GM12878 (cell line): Measurements from ENCODE around the gene COL27A1. TPM values are rescaled to one million over a fixed set of nuclear protein-coding genes. Genes with fewer than 3 reads are reported as not detected.

Experiments
- ATAC-seq: fragments of 200-7000 bp; cut with Tn5 transposase; 3 replicates; pipeline ENCODE4 v1.9.1; 2020; ENCODE audit warnings: mild to moderate bottlenecking, moderate library complexity
- BruUV-seq: library from RNA; stranded (reverse); fragments of 400-500 nt; replicated peaks from 2 replicates; lab custom pipeline; 2021; lab: Mats Ljungman, UMichigan
- CTCF ChIA-PET: fragments of 300-600 bp; sonication (Branson Sonifier 250); formaldehyde crosslinking; extraction: SDS; loops from one replicate; lab custom pipeline; 2021; ENCODE audit warnings: inconsistent platforms; lab: Yijun Ruan, JAX
- POLR2A ChIA-PET: fragments of 350-600 bp; formaldehyde crosslinking; extraction: SDS; loops from one replicate; lab custom pipeline; 2021; ENCODE audit warnings: inconsistent platforms; lab: Charles Lee
- RAD21 ChIA-PET: fragments of 300-600 bp; sonication (Branson Sonifier 250); formaldehyde crosslinking; loops from one replicate; lab custom pipeline; 2023; ENCODE audit warnings: antibody characterized with exemption; ENCODE audit not compliant: unreplicated experiment; lab: Charles Lee
- SMC1A ChIA-PET: fragments of 300-600 bp; sonication (Branson Sonifier 250); formaldehyde crosslinking; loops from one replicate; lab custom pipeline; 2023; ENCODE audit not compliant: unreplicated experiment, uncharacterized antibody; lab: Charles Lee
- DNase-seq: peaks from one replicate; pipeline ENCODE4 v3.0.0-alpha.2; 2011; ENCODE audit warnings: low read depth, low spot score
- FAIRE-seq: peaks from 3 replicates; lab custom pipeline; 2011; peaks lifted over from hg19 to GRCh38; lab: Jason Lieb, UNC
- H2AFZ ChIP-seq: 2 replicates; pipeline ENCODE4 v1.6.0; 2011; ENCODE audit warnings: low read depth, low read length, control low read depth; ENCODE audit not compliant: control insufficient read depth
- H3K27ac ChIP-seq: 2 replicates; pipeline ENCODE4 v1.5.1; 2011; ENCODE audit warnings: control low read depth; ENCODE audit not compliant: control insufficient read depth, insufficient read depth
- H3K27me3 ChIP-seq, 2 experiments: replicated peaks in 1 of 2; 2 replicates each; pipeline versions ENCODE4 v1.6.0 to v1.6.1; 2011; ENCODE audit warnings: low read length in 1 of 2; ENCODE audit not compliant: control insufficient read depth in 2 of 2, insufficient read depth in 2 of 2
- H3K36me3 ChIP-seq, 2 experiments: 2 replicates each; pipeline ENCODE4 v1.5.1; 2011; ENCODE audit warnings: low read length in 1 of 2; ENCODE audit not compliant: control insufficient read depth in 2 of 2, insufficient read depth in 2 of 2
- H3K4me1 ChIP-seq: 2 replicates; pipeline ENCODE4 v1.6.1; 2011; ENCODE audit warnings: mild to moderate bottlenecking, low read length, moderate library complexity, mixed read lengths; ENCODE audit not compliant: control insufficient read depth, insufficient read depth
- H3K4me2 ChIP-seq: 2 replicates; pipeline ENCODE4 v1.6.0; 2011; ENCODE audit warnings: control low read depth; ENCODE audit not compliant: control insufficient read depth, insufficient read depth
- H3K4me3 ChIP-seq: fragments of 200-600 bp; sonication (generic); 2 replicates; pipeline ENCODE4 v1.5.1; 2016
- H3K79me2 ChIP-seq: 2 replicates; pipeline ENCODE4 v1.6.0; 2011; ENCODE audit warnings: low read length; ENCODE audit not compliant: control insufficient read depth, insufficient read depth
- H3K9ac ChIP-seq: 2 replicates; pipeline ENCODE4 v1.8.0; 2011; ENCODE audit warnings: low read length, control low read depth, mixed read lengths; ENCODE audit not compliant: control insufficient read depth, insufficient read depth
- H3K9me3 ChIP-seq: replicated peaks from 3 replicates; pipeline ENCODE4 v1.5.1; 2011; ENCODE audit warnings: mild to moderate bottlenecking, low read length; ENCODE audit not compliant: control insufficient read depth, insufficient read depth
- H4K20me1 ChIP-seq: 2 replicates; pipeline ENCODE4 v1.6.0; 2011; ENCODE audit not compliant: control insufficient read depth, insufficient read depth
- ASH2L ChIP-seq: fragments of 300-600, 200-600 bp; sonication (generic); IDR thresholded peaks from 2 replicates; pipeline ENCODE4 v1.6.1; 2017; ENCODE audit warnings: low read depth, mild to moderate bottlenecking, borderline replicate concordance
- BRCA1 ChIP-seq: IDR thresholded peaks from 2 replicates; pipeline ENCODE4 v1.6.1; 2011; ENCODE audit warnings: low read depth, low read length, improper control_type of control experiment
- ETV6 ChIP-seq, 2 experiments: fragments of 450-650 bp in 1 of 2; IDR thresholded peaks in 1 of 2; conservative IDR thresholded peaks in 1 of 2; 2 replicates each; pipeline ENCODE4 v1.6.1; 2014; ENCODE audit warnings: antibody characterized with exemption in 1 of 2, borderline replicate concordance in 1 of 2, low read depth in 1 of 2, mild to moderate bottlenecking in 1 of 2, moderate library complexity in 1 of 2
- POLR2AphosphoS5 ChIP-seq: IDR thresholded peaks from 2 replicates; pipeline ENCODE4 v1.6.1; 2011; ENCODE audit warnings: mild to moderate bottlenecking, low read length, inconsistent platforms
- RB1 ChIP-seq: fragments of 450-650 bp; formaldehyde crosslinking; IDR thresholded peaks from 2 replicates; pipeline ENCODE4 v1.6.1; 2017; ENCODE audit warnings: mild to moderate bottlenecking, borderline replicate concordance
- SREBF1 ChIP-seq: IDR thresholded peaks from 2 replicates; pipeline ENCODE4 v1.6.1; 2012; ENCODE audit warnings: mild to moderate bottlenecking, low read length
- SREBF2 ChIP-seq: IDR thresholded peaks from 2 replicates; pipeline ENCODE4 v1.6.1; 2012; ENCODE audit warnings: mild to moderate bottlenecking, low read length
- ZBED1 ChIP-seq: IDR thresholded peaks from 2 replicates; pipeline ENCODE4 v1.6.1; 2016; ENCODE audit warnings: borderline replicate concordance
- WGBS: methylation state at CpG from one replicate; pipeline ENCODE4 v1.1.6; 2016; ENCODE audit warnings: low lambda C conversion rate; ENCODE audit not compliant: insufficient replicate concordance, insufficient coverage; ENCODE audit errors: missing lambda C conversion rate; 5-methylcytosine and 5-hydroxymethylcytosine counted together
- in situ Hi-C: fragments of 300-500 bp; cut with MboI; formaldehyde crosslinking; loops from 9 replicates; pipeline ENCODE4 v1.14.3; 2018; ENCODE audit warnings: mixed read lengths
- intact Hi-C: fragments of 100-400 bp; cut with micrococcal nuclease; formaldehyde crosslinking; loops from one replicate; pipeline ENCODE4 v1.14.2; 2022; ENCODE audit not compliant: unreplicated experiment
- polyA plus RNA-seq, 11 experiments: library from polyadenylated mRNA; depleted of rRNA in 4 of 11; unstranded in 6 of 11; stranded (reverse) in 5 of 11; fragments of >200 nt; fragmentation: Nextera tagmentation in 4 of 11; fragmentation: Illumina TruSeq in 1 of 11; extraction: Ambion mirVana in 4 of 11; extraction: Trizol in 1 of 11; gene quantifications; 1 replicate in 1 of 11; 2 replicates in 10 of 11; pipeline versions ENCODE4 v1.2.1 to v1.2.3, GENCODE V29; 2011 to 2016; ENCODE audit warnings: inconsistent platforms in 2 of 11, missing spikeins in 2 of 11, low read depth in 1 of 11
- total RNA-seq, 4 experiments: library from RNA; depleted of rRNA in 3 of 4; stranded (reverse); fragments of >200 nt in 3 of 4; fragmentation: Illumina TruSeq in 1 of 4; extraction: Trizol in 1 of 4; gene quantifications; 2 replicates each; pipeline versions ENCODE4 v1.2.1 to v1.2.3, GENCODE V29; 2013 to 2021
- TF ChIP-seq, protein P1 (sequence below): IDR thresholded peaks from 2 replicates; pipeline ENCODE4 v1.6.1; 2011; ENCODE audit warnings: borderline replicate concordance, low read depth, mild to moderate bottlenecking, moderate library complexity, mixed read lengths, low read length; ENCODE audit not compliant: insufficient read depth; ENCODE audit errors: extremely low read length
- TF ChIP-seq, protein P2 (sequence below): fragments of 450-650 bp; IDR thresholded peaks from 2 replicates; pipeline ENCODE4 v1.6.1; 2016; ENCODE audit warnings: mild to moderate bottlenecking
- TF ChIP-seq, protein P3 (sequence below): IDR thresholded peaks from 2 replicates; pipeline ENCODE4 v1.6.1; 2012; ENCODE audit warnings: mild to moderate bottlenecking, low read depth, low read length

Gene COL27A1
- total and polyA plus RNA-seq, 10 of the 15 experiments (the other 5 are each of a cell fraction or from before 2014, with no cell fraction given), result 0.10 TPM; not detected in 9

DNA sequence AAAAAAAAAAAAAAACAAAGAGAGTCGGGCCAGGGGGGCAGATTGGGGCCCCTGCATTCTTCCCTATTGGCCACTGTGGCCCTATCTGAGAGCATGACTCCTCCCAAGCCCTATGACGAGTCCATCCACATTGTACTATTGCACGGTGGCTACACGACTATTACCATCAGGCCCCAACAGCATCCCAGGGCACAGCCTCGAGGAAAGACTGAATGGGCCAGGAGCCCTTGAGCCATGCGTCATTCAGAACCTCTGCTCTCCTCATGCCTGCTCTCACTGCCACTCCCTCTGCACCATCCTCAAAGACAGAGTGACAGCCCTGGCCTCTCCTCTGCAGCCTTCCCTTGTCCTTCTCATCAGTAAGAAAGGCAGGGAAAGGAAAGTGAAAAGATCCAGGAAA lies 147.4 kb downstream of the COL27A1 start:
- Histone ChIP-seq H4K20me1 (0 out of 2 replicates have a peak, but pooled peaks cover 3% of the 10 kb centered on the region), H3K4me2 (no peak overlapping the region), H3K27ac (no peak overlapping the region), H3K36me3 (no peaks in the 10 kb centered on the region), H3K27me3 (peaks cover 0 to 8% of the 10 kb centered on the region in 2 experiments; a peak in 2 of 4 replicates), H3K9me3 (no peaks in the 10 kb centered on the region), H3K79me2 (no peaks in the 10 kb centered on the region), H3K9ac (no peak overlapping the region), H3K4me3 (no peak overlapping the region), H2AFZ (no peak overlapping the region), H3K4me1 (no peaks in the 10 kb centered on the region)
- in situ Hi-C loops (no loop called here), intact Hi-C loops (no loop called here)
- FAIRE-seq (no peak), ATAC-seq (no peak), DNase-seq (no peak)
- ChIA-PET POLR2A (no interaction called here), SMC1A (no interaction called here), RAD21 (no interaction called here), CTCF (no interaction called here)
- TF ChIP-seq, protein P1, sequence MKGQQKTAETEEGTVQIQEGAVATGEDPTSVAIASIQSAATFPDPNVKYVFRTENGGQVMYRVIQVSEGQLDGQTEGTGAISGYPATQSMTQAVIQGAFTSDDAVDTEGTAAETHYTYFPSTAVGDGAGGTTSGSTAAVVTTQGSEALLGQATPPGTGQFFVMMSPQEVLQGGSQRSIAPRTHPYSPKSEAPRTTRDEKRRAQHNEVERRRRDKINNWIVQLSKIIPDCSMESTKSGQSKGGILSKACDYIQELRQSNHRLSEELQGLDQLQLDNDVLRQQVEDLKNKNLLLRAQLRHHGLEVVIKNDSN, result no peak
- TF ChIP-seq, protein P2, sequence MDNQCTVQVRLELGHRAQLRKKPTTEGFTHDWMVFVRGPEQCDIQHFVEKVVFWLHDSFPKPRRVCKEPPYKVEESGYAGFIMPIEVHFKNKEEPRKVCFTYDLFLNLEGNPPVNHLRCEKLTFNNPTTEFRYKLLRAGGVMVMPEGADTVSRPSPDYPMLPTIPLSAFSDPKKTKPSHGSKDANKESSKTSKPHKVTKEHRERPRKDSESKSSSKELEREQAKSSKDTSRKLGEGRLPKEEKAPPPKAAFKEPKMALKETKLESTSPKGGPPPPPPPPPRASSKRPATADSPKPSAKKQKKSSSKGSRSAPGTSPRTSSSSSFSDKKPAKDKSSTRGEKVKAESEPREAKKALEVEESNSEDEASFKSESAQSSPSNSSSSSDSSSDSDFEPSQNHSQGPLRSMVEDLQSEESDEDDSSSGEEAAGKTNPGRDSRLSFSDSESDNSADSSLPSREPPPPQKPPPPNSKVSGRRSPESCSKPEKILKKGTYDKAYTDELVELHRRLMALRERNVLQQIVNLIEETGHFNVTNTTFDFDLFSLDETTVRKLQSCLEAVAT, result no peak
- TF ChIP-seq ZBED1 (no peak), BRCA1 (no peak), SREBF2 (no peak), POLR2AphosphoS5 (no peak), RB1 (no peak), ASH2L (no peak), ETV6 (conservative IDR thresholded peaks at IDR 0.05 in 1 of 2, IDR thresholded peaks at IDR 0.05 in 1 of 2; ENCODE audit: borderline replicate concordance in 1 of 2, low read depth in 1 of 2) (no peak), SREBF1 (no peak)
- TF ChIP-seq, protein P3, sequence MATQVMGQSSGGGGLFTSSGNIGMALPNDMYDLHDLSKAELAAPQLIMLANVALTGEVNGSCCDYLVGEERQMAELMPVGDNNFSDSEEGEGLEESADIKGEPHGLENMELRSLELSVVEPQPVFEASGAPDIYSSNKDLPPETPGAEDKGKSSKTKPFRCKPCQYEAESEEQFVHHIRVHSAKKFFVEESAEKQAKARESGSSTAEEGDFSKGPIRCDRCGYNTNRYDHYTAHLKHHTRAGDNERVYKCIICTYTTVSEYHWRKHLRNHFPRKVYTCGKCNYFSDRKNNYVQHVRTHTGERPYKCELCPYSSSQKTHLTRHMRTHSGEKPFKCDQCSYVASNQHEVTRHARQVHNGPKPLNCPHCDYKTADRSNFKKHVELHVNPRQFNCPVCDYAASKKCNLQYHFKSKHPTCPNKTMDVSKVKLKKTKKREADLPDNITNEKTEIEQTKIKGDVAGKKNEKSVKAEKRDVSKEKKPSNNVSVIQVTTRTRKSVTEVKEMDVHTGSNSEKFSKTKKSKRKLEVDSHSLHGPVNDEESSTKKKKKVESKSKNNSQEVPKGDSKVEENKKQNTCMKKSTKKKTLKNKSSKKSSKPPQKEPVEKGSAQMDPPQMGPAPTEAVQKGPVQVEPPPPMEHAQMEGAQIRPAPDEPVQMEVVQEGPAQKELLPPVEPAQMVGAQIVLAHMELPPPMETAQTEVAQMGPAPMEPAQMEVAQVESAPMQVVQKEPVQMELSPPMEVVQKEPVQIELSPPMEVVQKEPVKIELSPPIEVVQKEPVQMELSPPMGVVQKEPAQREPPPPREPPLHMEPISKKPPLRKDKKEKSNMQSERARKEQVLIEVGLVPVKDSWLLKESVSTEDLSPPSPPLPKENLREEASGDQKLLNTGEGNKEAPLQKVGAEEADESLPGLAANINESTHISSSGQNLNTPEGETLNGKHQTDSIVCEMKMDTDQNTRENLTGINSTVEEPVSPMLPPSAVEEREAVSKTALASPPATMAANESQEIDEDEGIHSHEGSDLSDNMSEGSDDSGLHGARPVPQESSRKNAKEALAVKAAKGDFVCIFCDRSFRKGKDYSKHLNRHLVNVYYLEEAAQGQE, result no peak
- no TSS peak for BruUV-seq
- WGBS, result 45% methylated on average over 6 of the region's 6 CpGs
